HG02943 (cell line): ENCODE results near the gene SLC25A21.
"Not testable (repeated sequence)": the region's sequence is repeated elsewhere in the genome, so short reads cannot be mapped to it uniquely, and the experiment has no call there.

Experiments used
- ATAC-seq: cut with Tn5 transposase; IDR thresholded peaks from one replicate; pipeline ENCODE4 v1.9.1; 2021; ENCODE audit warnings: mild to moderate bottlenecking, low read depth, moderate library complexity; ENCODE audit not compliant: unreplicated experiment

The SLC25A21 gene

GRCh38 chr14:36746872-36747271 lies 425.5 kb downstream of the SLC25A21 start:
- no peak for ATAC-seq

GRCh38 chr14:36741858-36742257 lies 430.5 kb downstream of the SLC25A21 start:
- no peak for ATAC-seq

- ATAC-seq, result no peak
Measured at GRCh38 chr14:36738269-36738668, 434.1 kb downstream of the SLC25A21 start.

- ATAC-seq, result no peak
Measured at GRCh38 chr14:36726128-36726527, 446.3 kb downstream of the SLC25A21 start.

- ATAC-seq, result no peak
Measured at GRCh38 chr14:36724162-36724561, 448.2 kb downstream of the SLC25A21 start.

- no peak for ATAC-seq
Measured at GRCh38 chr14:36723530-36723929, 448.9 kb downstream of the SLC25A21 start.

GRCh38 chr14:36721877-36722276 lies 450.5 kb downstream of the SLC25A21 start:
- no peak for ATAC-seq

- no peak for ATAC-seq
Measured at GRCh38 chr14:36720657-36721056, 451.7 kb downstream of the SLC25A21 start.

- ATAC-seq, result no peak
Measured at GRCh38 chr14:36719823-36720222, 452.6 kb downstream of the SLC25A21 start.

GRCh38 chr14:36718216-36718615 lies 454.2 kb downstream of the SLC25A21 start:
- no peak for ATAC-seq

- no peak for ATAC-seq
Measured at GRCh38 chr14:36717363-36717762, 455.0 kb downstream of the SLC25A21 start.

- no peak for ATAC-seq
Measured at GRCh38 chr14:36716614-36717184, 455.7 kb downstream of the SLC25A21 start.

GRCh38 chr14:36713960-36714703 lies 458.3 kb downstream of the SLC25A21 start:
- no peak for ATAC-seq

GRCh38 chr14:36707570-36707969 lies 464.8 kb downstream of the SLC25A21 start:
- no peak for ATAC-seq

GRCh38 chr14:36702474-36702873 lies 469.9 kb downstream of the SLC25A21 start:
- ATAC-seq, result no peak

GRCh38 chr14:36701132-36701531 lies 471.3 kb downstream of the SLC25A21 start:
- no peak for ATAC-seq

GRCh38 chr14:36700651-36701050 lies 471.8 kb downstream of the SLC25A21 start:
- no peak for ATAC-seq

GRCh38 chr14:36699420-36699819 lies 473.0 kb downstream of the SLC25A21 start:
- not testable (repeated sequence) for ATAC-seq

GRCh38 chr14:36690311-36691040 lies 481.9 kb downstream of the SLC25A21 start:
- no peak for ATAC-seq

- no peak for ATAC-seq
Measured at GRCh38 chr14:36684946-36685345, 487.5 kb downstream of the SLC25A21 start.

GRCh38 chr14:36683083-36683724 lies 489.2 kb downstream of the SLC25A21 start:
- ATAC-seq, result no peak
